Activated CD4-positive, alpha-beta T cell treated with anti-CD3 and anti-CD28 coated beads for 48 hours (primary cell): ENCODE results near the gene ZNF879.

Experiments
- DNase-seq: peaks from one replicate; pipeline ENCODE4 v3.0.0-alpha.2; 2020

Gene ZNF879

GRCh38 chr5:179033004-179033580 lies 9.5 kb downstream of the ZNF879 start:
- no peak for DNase-seq

DNA sequence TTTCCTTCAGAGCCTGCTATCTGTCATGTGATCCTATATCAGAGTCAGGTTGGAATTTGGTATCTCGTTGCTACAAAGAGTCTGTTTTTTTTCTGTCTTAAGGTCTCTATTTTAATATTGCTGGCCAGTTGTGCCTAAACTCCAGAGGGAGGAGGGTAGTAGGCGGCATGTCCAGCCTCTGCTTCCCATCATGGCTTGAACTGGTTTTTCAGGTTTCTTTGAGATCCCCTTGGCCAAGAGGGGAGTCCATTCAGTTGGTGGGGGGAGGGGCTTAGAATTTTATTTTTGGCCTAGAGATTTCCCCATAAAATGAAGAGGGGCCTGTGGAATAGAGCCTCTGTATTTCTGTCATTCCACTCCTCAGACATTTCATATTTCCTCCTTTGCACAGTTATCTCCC lies 21.2 kb downstream of the ZNF879 start:
- no peak for DNase-seq

DNA sequence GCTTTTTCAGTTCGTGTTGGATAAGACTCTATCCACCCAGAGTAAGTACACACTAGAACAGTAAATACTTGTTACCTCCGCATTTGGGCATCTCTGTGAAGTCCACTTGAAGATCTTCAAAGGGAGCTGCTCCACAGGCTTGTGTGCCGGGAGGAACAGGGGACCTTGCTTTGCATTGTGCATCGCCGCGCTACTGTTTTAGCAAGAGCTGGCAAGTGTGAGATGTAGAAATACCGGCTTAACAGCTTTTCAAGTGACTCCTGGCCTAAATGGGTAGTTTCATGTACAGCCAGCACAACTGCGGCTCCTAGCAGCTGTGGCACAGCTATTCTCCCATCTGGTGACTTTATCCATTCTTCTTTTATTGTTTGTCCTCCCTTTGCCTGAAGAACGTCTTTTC lies 28.2 kb downstream of the ZNF879 start:
- DNase-seq, result no peak

GRCh38 chr5:179054036-179054785 lies 30.6 kb downstream of the ZNF879 start:
- DNase-seq, result no peak

- DNase-seq, result no peak
Observed at GRCh38 chr5:179054876-179055275, 31.3 kb downstream of the ZNF879 start.

GRCh38 chr5:179055436-179055835 lies 31.8 kb downstream of the ZNF879 start:
- no peak for DNase-seq

DNA sequence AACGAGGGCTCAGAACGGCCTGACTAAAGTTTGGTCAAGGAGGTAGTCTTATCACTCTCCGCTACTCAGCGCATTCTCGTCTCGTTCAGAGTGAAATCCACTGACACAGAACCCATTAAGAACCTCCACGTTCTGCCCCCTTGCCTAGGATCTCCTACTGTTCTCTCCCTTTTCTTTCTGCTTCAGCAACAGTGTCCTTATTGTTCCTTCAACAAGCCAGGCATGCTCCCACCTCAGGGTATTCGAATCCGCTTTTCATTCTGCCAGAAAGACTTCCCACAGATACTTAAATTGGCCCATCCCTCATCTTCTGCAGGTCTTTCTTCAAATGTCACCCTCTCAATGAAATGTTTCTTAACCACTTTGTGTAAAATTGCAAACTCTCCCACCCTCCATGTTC lies 32.2 kb downstream of the ZNF879 start:
- DNase-seq, result no peak

- DNase-seq, result peak; percentile 91
Observed at GRCh38 chr5:179060116-179061008, 36.8 kb downstream of the ZNF879 start, which contains the start of gene ZNF354C. Gene ZNF354C, plus strand, starts transcription at chr5:179060373. Its CDS starts 1,696 bp downstream, at chr5:179062069.

DNA sequence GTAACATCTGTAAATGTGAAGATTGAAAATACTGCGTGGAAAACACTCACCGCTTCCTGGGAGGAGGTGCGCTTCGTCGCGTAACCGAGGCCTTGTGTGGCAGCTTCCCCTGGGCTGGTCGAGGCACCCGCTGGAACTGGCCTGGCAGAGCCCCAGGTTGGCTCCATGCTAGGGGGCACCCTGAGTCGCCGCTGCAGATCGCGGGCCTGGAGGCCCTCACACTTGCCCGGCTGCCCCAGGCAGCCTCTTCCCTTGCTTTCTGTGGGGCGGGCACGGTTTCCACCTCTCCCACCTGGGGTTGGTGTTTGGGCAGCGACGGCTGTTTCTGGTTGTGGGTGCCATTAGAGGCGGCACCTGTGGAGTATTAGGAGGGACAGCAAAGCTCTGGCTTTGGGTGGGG lies 37.4 kb downstream of the ZNF879 start:
- no peak for DNase-seq

DNA sequence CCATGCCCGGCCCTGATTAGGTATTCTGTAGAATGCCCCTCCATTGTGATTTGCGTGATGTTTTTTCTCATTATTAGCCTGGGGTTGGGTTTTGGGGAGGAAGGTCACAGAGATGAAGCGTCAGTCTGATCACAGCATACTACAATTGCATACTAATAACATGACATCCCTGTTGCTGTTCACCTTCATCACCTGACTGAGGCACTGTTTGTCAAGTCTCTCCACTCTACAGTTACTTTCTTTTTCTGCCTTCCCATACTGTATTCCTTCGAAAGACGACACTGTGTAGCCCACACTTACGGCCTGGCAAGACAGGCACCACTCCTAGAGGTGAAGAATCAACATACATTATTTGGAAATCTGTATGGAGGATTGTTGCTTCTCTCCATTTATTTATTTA lies 42.1 kb downstream of the ZNF879 start:
- DNase-seq, result no peak

DNA sequence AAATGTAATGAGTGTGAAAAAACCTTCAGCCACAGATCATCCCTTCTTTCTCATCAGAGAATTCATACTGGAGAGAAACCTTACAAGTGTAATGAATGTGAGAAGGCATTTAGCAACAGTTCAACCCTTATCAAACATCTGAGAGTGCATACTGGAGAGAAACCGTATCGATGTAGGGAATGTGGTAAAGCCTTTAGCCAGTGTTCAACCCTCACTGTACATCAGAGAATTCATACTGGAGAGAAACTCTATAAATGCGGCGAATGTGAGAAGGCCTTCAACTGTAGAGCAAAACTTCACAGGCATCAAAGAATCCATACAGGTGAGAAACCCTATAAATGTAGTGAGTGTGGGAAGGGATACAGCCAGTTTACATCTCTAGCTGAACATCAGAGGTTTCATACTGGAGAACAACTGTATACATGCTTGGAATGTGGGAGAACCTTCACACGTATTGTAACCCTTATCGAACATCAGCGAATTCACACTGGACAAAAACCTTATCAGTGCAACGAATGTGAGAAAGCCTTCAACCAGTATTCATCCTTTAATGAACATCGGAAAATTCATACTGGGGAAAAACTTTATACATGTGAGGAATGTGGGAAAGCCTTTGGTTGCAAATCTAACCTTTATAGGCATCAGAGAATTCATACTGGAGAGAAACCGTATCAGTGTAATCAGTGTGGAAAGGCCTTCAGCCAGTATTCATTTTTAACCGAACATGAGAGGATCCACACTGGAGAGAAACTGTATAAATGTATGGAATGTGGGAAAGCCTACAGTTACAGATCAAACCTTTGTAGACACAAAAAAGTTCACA lies 55.8 kb downstream of the ZNF879 start:
- no peak for DNase-seq

GRCh38 chr5:179080724-179081123 lies 57.1 kb downstream of the ZNF879 start:
- no peak for DNase-seq
